ENCODE results near the gene FYN. TPM values are rescaled to one million over a fixed set of nuclear protein-coding genes. Genes with fewer than 3 reads are reported as not detected.

FYN gene
- total RNA-seq, 2 donors from 2014 or later, result 55.5 to 72.5 TPM

GRCh38 chr6:111631018-111631417 is 242.2 kb downstream of the FYN start:
- Histone ChIP-seq H3K9me3 (no peaks in the 10 kb centered on the region), H3K4me3 (no peak overlapping the region), H3K27me3 (replicated peaks; ENCODE audit: insufficient read depth) (no peaks in the 10 kb centered on the region), H3K27ac (no peak overlapping the region), H3K4me1 (ENCODE audit: control insufficient read depth in 1 of 2, low read depth in 2 of 2) (peaks cover 4 to 29% of the 10 kb centered on the region in 2 donors), H3K36me3 (no peaks in the 10 kb centered on the region)
- DNase-seq (ENCODE audit: low spot score) (no peak), ATAC-seq (ENCODE audit: insufficient number of reproducible peaks, low FRiP score, low read depth) (no peak)
- TF ChIP-seq CTCF (IDR thresholded peaks at IDR 0.05), result no peak

GRCh38 chr6:111628142-111628850 is 245.0 kb downstream of the FYN start:
- Histone ChIP-seq H3K4me3 (peak overlapping the region; percentile 13), H3K4me1 (ENCODE audit: control insufficient read depth in 1 of 2, low read depth in 2 of 2) (peaks cover 4 to 40% of the 10 kb centered on the region in 2 donors), H3K27ac (peak overlapping the region; percentile 18 to 59), H3K27me3 (replicated peaks; ENCODE audit: insufficient read depth) (no peaks in the 10 kb centered on the region), H3K36me3 (no peaks in the 10 kb centered on the region), H3K9me3 (no peaks in the 10 kb centered on the region)
- peak; percentile 9 for ATAC-seq (ENCODE audit: insufficient number of reproducible peaks, low FRiP score, low read depth)
- TF ChIP-seq CTCF (IDR thresholded peaks at IDR 0.05), result no peak
- DNase-seq (ENCODE audit: low spot score), result no peak

GRCh38 chr6:111626441-111626840 is 246.8 kb downstream of the FYN start:
- Histone ChIP-seq H3K36me3 (no peaks in the 10 kb centered on the region), H3K4me3 (peak overlapping the region; percentile 65), H3K4me1 (ENCODE audit: control insufficient read depth in 1 of 2, low read depth in 2 of 2) (peaks cover 4 to 40% of the 10 kb centered on the region in 2 donors), H3K27me3 (replicated peaks; ENCODE audit: insufficient read depth) (no peaks in the 10 kb centered on the region), H3K27ac (peak overlapping the region; percentile 54 to 67), H3K9me3 (no peaks in the 10 kb centered on the region)
- ATAC-seq (ENCODE audit: insufficient number of reproducible peaks, low FRiP score, low read depth) (no peak), DNase-seq (ENCODE audit: low spot score) (no peak)
- TF ChIP-seq CTCF (IDR thresholded peaks at IDR 0.05), result no peak

GRCh38 chr6:111625461-111626391 is 247.5 kb downstream of the FYN start:
- H3K4me1 ChIP-seq (ENCODE audit: control insufficient read depth in 1 of 2, low read depth in 2 of 2), result peaks cover 4 to 40% of the 10 kb centered on the region in 2 donors
- peak overlapping the region; percentile 65 for H3K4me3 ChIP-seq
- no peaks in the 10 kb centered on the region for H3K36me3 ChIP-seq
- DNase-seq (ENCODE audit: low spot score) (no peak), ATAC-seq (ENCODE audit: insufficient number of reproducible peaks, low FRiP score, low read depth) (no peak)
- peak overlapping the region; percentile 54 to 67 for H3K27ac ChIP-seq
- H3K27me3 ChIP-seq (replicated peaks; ENCODE audit: insufficient read depth), result no peaks in the 10 kb centered on the region
- no peaks in the 10 kb centered on the region for H3K9me3 ChIP-seq
- TF ChIP-seq CTCF (IDR thresholded peaks at IDR 0.05), result no peak

- TF ChIP-seq CTCF (IDR thresholded peaks at IDR 0.05), result no peak
- no peaks in the 10 kb centered on the region for H3K36me3 ChIP-seq
- no peak overlapping the region for H3K27ac ChIP-seq
- peaks cover 4 to 40% of the 10 kb centered on the region in 2 donors for H3K4me1 ChIP-seq (ENCODE audit: control insufficient read depth in 1 of 2, low read depth in 2 of 2)
- no peaks in the 10 kb centered on the region for H3K27me3 ChIP-seq (replicated peaks; ENCODE audit: insufficient read depth)
- H3K9me3 ChIP-seq, result no peaks in the 10 kb centered on the region
- DNase-seq (ENCODE audit: low spot score) (no peak), ATAC-seq (ENCODE audit: insufficient number of reproducible peaks, low FRiP score, low read depth) (no peak)
- H3K4me3 ChIP-seq, result no peak overlapping the region
These were observed 248.2 kb downstream of the FYN start for GRCh38 chr6:111625099-111625416.

All from thoracic aorta (tissue), 2 donors.